DLD1 (cell line): ENCODE results near the gene ZNF540.
"Not testable (repeated sequence)": the region's sequence is repeated elsewhere in the genome, so short reads cannot be mapped to it uniquely, and the experiment has no call there.

ENCODE experiments used
- in situ Hi-C: cut with HindIII; loops from 2 replicates; pipeline ENCODE4 v1.10.0; 2017; ENCODE audit warnings: low sequenced_read_pairs

ZNF540 gene

GRCh38 chr19:37594304-37594981, at the start of gene ZNF540, which contains the start of gene ZNF571:
ZNF540 (plus strand) TSS chr19:37594876; CDS start chr19:37598448, 3,572 bp downstream.
ZNF571 (minus strand) TSS chr19:37594792; CDS start chr19:37586676, 8,116 bp downstream.
- in situ Hi-C loops, result no loop called here

GRCh38 chr19:37551129-37551993, 43.3 kb upstream of the ZNF540 start:
- in situ Hi-C loops, result no loop called here

- in situ Hi-C loops, result no loop called here
These were observed 31.2 kb upstream of the ZNF540 start for GRCh38 chr19:37563518-37563917.

- in situ Hi-C loops, result no loop called here
These were observed 29.9 kb upstream of the ZNF540 start for GRCh38 chr19:37564624-37565369.

GRCh38 chr19:37565370-37565669, 29.4 kb upstream of the ZNF540 start:
- in situ Hi-C loops, result no loop called here

GRCh38 chr19:37572203-37572602, 22.5 kb upstream of the ZNF540 start:
- in situ Hi-C loops, result no loop called here

- in situ Hi-C loops, result no loop called here
These were observed 11.3 kb upstream of the ZNF540 start for GRCh38 chr19:37583340-37583739.

- in situ Hi-C loops, result no loop called here
These were observed 726 bp upstream of the ZNF540 start for GRCh38 chr19:37593996-37594303.

- in situ Hi-C loops, result no loop called here
These were observed 306 bp downstream of the ZNF540 start for GRCh38 chr19:37594982-37595382.

GRCh38 chr19:37635076-37636056, 40.7 kb downstream of the ZNF540 start:
- in situ Hi-C loops, result no loop called here

- in situ Hi-C loops, result no loop called here
These were observed 59.4 kb downstream of the ZNF540 start for GRCh38 chr19:37654118-37654517.

GRCh38 chr19:37654629-37655300, 60.1 kb downstream of the ZNF540 start:
- in situ Hi-C loops, result no loop called here

- in situ Hi-C loops, result no loop called here
These were observed 60.6 kb downstream of the ZNF540 start, which contains the start of gene ZFP30 for GRCh38 chr19:37655301-37655688. ZFP30 (minus strand) TSS chr19:37655465; CDS start chr19:37647822, 7,643 bp downstream.

- in situ Hi-C loops, result no loop called here
These were observed 61.2 kb downstream of the ZNF540 start for GRCh38 chr19:37655689-37656371.

- in situ Hi-C loops, result not testable (repeated sequence)
These were observed 62.5 kb downstream of the ZNF540 start for GRCh38 chr19:37657157-37657556.
